ENCODE results near the gene SPRED3.
"Not testable (repeated sequence)": the region's sequence is repeated elsewhere in the genome, so short reads cannot be mapped to it uniquely, and the experiment has no call there.

Gene SPRED3

DNA sequence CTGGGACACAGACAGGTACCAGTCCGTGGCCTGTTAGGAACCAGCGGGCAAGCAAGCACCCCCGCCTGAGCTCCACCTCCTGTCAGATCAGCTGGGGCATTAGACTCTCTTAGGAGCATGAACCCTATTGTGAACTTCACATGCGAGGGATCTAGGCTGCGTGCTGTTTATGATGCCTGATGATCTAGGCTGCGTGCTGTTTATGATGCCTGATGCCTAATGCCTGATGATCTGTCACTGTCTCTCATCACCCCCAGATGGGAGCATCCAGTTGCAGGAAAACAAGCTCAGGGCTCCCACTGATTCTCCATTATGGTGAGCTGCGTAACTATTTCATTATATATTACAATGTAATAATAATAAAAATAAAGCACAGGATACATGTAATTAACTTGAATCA lies 33.9 kb downstream of the SPRED3 start:
- no peak for DNase-seq

DNA sequence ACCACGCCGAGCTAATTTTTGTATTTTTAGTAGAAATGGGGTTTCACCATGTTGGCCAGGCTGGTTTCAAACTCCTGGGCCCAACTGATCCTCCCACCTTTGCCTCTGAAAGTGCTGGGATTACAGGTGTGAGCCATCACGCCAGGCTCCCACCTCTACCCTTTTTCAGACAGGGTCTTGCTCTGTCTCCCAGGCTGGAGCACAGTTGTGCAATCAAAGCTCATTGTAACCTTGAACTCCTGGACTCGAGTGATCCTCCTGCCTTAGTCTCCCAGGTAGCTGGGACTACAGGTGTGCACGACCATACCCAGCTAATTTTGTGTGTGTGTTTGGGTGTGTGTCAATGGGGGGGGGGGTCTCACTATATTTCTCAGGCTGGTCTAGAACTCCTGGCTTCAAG lies 35.8 kb downstream of the SPRED3 start:
- DNase-seq, result no peak

- no peak for DNase-seq
Measured at GRCh38 chr19:38425222-38425809, 36.8 kb downstream of the SPRED3 start.

- no peak for DNase-seq
Measured at GRCh38 chr19:38425810-38426466, 37.4 kb downstream of the SPRED3 start, which contains the start of gene RASGRP4. Gene RASGRP4, minus strand, starts transcription at chr19:38426219. Its CDS starts 128 bp downstream, at chr19:38426091.

DNA sequence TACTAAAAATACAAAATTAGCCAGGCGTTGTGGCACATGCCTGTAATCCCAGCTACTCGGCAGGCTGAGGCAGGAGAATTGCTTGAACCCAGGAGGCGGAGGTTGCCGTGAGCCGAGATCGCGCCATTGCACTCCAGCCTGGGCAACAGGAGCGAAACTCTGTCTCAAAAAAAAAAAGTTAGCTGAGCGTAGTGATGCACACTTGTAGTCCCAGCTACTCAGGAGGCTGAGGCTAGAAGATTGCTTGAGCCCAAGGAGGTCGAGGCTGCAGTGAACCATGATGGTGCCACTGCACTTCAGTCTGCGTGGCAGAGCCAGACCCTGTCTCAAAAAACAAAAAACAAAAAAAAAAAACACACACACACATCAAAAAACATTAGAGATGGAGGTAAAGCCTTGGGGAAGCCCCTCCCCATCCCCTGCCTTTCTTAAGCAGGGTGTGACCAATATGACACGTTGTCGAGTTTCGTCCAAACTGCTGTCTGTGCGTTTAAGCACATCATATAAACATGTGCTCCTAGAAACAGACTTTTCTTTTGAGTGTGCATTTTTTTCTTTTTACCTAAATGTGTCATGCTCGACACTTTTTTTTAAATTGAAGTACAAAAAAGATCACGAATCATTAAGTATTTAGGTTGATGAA lies 38.7 kb downstream of the SPRED3 start:
- DNase-seq, result not testable (repeated sequence)

GRCh38 chr19:38429055-38429810 lies 40.7 kb downstream of the SPRED3 start:
- DNase-seq, result no peak

- DNase-seq, result no peak
Measured at GRCh38 chr19:38429811-38430156, 41.3 kb downstream of the SPRED3 start.

- no peak for DNase-seq
Measured at GRCh38 chr19:38430931-38431330, 42.4 kb downstream of the SPRED3 start.

DNA sequence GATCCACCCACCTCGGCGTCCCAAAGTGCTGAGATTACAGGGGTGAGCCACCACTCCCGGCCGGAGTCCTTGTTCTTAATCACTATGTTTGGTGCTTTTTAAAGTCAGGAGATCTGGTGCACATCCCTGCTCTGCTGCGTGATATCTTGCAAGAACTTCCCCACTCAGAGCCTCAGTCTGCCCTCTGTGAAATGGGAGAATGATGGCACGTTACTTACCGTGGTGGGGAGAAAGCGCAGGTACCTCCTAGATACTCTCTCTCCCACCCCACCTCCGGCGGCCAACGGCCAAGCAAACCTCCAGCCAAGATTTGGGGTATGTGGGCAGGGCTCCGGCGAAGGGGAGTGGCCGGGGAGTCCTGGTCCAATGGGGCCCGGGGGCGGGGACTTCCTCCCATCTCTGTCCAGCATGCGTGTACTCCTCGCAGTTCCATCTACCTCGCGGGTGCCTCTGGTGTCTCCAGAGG lies 44.8 kb downstream of the SPRED3 start, which contains the start of gene RYR1:
Gene RYR1, plus strand, starts transcription at position 424 of the 466 bp plus-strand sequence. CDS start 139 bp downstream, outside the sequence.
- DNase-seq, result no peak

DNA sequence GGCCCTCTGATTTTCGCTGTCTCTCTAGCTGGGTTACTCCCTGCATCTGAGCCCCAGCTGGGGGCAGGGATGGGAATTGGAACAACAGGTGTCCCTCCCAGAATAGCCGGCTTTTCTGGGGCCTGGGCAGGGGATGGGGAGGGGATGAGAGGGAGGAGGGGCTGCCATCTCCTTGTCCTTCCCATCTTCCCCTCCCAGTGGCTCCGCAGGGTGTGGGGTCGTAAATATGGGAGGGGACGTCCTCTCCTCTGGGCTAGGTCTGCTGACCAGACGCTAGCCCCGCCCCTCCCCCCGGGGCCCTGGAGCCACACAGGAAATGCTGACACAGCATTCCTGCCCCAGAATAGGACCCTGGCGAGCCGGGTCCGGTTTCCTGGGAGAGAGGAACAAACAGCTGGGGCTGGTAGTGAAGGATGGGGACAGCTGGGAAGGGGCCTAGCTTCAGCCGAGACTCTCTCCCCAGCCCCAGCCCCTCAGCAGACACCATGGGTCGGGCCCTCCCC lies 46.1 kb downstream of the SPRED3 start:
- no peak for DNase-seq

GRCh38 chr19:38437295-38437694 lies 48.8 kb downstream of the SPRED3 start:
- no peak for DNase-seq

- no peak for DNase-seq
Measured at GRCh38 chr19:38437917-38438316, 49.4 kb downstream of the SPRED3 start.

DNA sequence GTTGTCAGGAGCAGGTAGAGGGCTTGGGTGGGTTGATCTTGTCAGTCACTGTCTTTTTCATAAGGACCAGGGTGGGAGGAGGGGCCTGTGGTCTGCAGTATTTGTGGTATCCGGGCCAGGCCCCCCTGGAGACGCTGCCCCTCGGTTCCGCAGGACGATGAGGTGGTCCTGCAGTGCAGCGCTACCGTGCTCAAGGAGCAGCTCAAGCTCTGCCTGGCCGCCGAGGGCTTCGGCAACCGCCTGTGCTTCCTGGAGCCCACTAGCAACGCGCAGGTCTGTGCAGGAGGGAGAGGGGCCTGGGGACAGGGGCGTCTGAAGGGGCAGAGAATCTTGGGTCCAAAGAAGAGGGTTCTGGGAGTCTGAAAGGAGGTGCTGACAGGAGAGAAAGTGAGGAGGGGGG lies 52.1 kb downstream of the SPRED3 start:
- no peak for DNase-seq

- no peak for DNase-seq
Measured at GRCh38 chr19:38441657-38442348, 53.3 kb downstream of the SPRED3 start.

DNA sequence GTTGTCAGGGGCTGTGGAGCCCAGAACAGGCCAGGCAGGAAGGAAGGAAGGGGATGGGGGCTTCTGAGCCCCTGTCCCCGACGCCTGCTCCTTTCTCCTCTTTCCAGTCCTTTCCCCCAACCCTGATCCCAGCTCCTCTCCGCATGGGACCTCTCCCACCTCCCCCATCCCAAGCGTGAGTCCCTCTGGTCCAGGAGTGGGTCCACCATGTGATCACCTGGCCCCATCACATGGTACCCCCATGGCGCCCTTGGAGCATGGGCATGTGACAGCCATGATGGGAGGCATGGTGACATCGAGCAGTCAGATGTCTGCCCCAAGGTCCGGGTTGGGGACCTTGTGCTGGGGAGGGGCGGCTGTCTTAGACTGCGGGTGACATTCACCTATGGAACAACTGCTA lies 54.2 kb downstream of the SPRED3 start:
- DNase-seq, result no peak

DNA sequence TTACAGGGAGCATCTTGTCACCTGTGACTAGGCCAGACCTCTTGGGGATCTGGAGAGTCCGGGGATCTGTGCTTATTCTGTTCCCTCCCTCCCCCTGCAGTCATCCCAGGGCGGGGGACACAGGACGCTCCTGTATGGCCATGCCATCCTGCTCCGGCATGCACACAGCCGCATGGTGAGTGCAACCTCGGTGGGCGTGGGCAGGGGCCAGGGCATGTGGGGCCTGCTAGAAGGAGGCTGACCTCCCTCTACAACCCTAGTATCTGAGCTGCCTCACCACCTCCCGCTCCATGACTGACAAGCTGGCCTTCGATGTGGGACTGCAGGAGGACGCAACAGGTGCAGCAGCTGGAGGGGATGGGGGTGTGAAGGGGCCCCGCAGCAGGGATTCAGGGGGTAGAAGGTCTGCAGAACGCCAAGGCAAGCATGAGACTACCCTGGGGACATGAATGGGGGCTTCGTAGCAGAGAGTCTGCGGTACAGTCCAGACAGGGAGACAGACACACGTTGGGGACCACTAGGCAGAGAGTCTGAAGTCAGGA lies 55.0 kb downstream of the SPRED3 start:
- no peak for DNase-seq

DNA sequence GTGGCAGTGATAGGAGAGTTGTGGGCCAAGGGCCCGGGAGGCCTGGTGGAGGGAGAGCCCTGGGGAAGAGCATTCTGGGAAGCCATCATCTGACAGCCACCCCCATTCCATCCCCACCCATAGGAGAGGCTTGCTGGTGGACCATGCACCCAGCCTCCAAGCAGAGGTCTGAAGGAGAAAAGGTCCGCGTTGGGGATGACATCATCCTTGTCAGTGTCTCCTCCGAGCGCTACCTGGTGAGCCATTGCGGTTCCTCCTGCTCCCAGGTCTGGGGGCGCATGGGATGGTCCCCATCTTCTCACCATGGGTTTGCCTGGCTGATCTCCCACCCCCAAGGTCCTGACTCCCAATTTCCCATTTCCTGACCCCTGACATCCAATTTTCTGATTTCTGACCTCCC lies 55.5 kb downstream of the SPRED3 start:
- DNase-seq, result no peak

DNA sequence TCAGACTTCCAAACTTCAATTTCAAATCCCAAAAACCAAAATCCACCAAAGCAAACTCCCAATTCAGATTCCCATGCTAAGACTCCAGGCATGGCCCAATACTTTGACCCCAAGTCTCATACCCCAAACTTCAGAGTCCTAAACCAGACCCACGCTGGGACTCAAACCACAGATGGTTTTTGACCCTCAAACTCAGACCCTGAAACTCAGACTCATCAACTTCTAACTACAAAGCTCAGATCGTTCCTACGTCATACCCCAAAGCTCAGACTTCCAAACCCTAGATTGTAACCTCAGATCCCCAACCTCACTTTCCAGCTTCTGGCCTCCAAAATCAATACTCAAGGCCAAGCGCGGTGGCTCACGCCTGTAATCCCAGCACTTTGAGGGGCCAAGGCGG lies 56.9 kb downstream of the SPRED3 start:
- DNase-seq, result no peak

GRCh38 chr19:38448225-38448624 lies 59.7 kb downstream of the SPRED3 start:
- no peak for DNase-seq

Measured in SW 1271 (cell line).